ENCODE results near the gene ZBTB6.

ZBTB6 gene

DNA sequence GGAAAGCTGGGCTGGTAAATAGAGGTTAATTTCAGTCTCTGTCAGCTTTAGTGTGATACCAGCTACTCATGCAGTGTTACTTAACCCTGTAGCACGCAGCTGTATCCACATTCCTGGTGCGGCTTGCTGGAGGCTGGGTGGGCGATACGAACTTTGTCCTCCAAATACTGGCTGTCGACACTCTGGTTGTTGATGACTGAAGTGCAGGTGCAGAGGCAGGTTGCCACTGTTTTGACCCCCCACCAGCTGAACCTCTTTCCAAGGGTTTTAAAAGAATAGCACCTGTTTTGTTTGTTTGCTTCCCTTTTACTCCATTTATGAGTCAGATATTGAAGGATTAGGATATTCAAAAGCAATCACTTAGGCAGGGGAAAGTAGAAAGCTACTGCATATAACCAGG lies 23.3 kb upstream of the ZBTB6 start:
- POLR2A ChIA-PET, result interaction anchor here (1.3 kb wide), 1 partner anchor 8 kb away, joined by 5 read pairs; no protein-coding TSS in a partner anchor
- no peak for TF ChIP-seq ZNF596 (tag by site-specific recombination; IDR thresholded peaks at IDR 0.05)
- no peak for TF ChIP-seq ZNF521 (tag by site-specific recombination; IDR thresholded peaks at IDR 0.05)
- TF ChIP-seq, protein P1, sequence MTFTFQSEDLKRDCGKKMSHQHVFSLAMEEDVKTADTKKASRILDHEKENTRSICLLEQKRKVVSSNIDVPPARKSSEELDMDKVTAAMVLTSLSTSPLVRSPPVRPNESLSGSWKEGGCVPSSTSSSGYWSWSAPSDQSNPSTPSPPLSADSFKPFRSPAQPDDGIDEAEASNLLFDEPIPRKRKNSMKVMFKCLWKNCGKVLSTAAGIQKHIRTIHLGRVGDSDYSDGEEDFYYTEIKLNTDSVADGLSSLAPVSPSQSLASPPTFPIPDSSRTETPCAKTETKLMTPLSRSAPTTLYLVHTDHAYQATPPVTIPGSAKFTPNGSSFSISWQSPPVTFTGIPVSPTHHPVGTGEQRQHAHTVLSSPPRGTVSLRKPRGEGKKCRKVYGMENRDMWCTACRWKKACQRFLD (tag by site-specific recombination; IDR thresholded peaks at IDR 0.05), result no peak
- no peak for TF ChIP-seq PRDM10 (tag by site-specific recombination; IDR thresholded peaks at IDR 0.05)
- TF ChIP-seq ZNF843 (tag by site-specific recombination; IDR thresholded peaks at IDR 0.05), result no peak
- no peak for TF ChIP-seq ZNF747 (tag by site-specific recombination; IDR thresholded peaks at IDR 0.05)
- TF ChIP-seq ZNF391 (tag by site-specific recombination; IDR thresholded peaks at IDR 0.05; ENCODE audit: borderline replicate concordance, low read depth), result no peak
- TF ChIP-seq SCRT1 (tag by site-specific recombination; IDR thresholded peaks at IDR 0.05; ENCODE audit: borderline replicate concordance), result no peak
- TF ChIP-seq ZNF416 (tag by site-specific recombination; IDR thresholded peaks at IDR 0.05), result no peak
- TF ChIP-seq EGR2 (tag by site-specific recombination; IDR thresholded peaks at IDR 0.05; ENCODE audit: low read depth), result no peak
- TF ChIP-seq ZNF223 (tag by site-specific recombination; IDR thresholded peaks at IDR 0.05), result no peak
- no peak for TF ChIP-seq BCL11A (tag by site-specific recombination; IDR thresholded peaks at IDR 0.05; ENCODE audit: low read depth)
- no peaks in the 10 kb centered on the region for H3K4me1 ChIP-seq (ENCODE audit: control insufficient read depth, insufficient read depth, low read length)
- no peaks in the 10 kb centered on the region for H3K9me3 ChIP-seq (ENCODE audit: control insufficient read depth, insufficient read depth, low read depth, low read length)
- H3K27ac ChIP-seq (ENCODE audit: extremely low read depth, low read depth, low read length), result no peak overlapping the region
- H3K4me3 ChIP-seq (ENCODE audit: low read depth, low read length), result no peak overlapping the region
- peaks cover 9 to 28% of the 10 kb centered on the region in 2 experiments; a peak in 2 of 3 replicates for H3K36me3 ChIP-seq (ENCODE audit: control insufficient read depth in 2 of 2, insufficient read depth in 1 of 2, low read length in 2 of 2)
- CTCF ChIA-PET, result interaction anchor here (0.5 to 0.7 kb wide), 2 partner anchors 16 to 42 kb away, joined by 3 read pairs; no protein-coding TSS in a partner anchor

- no peaks in the 10 kb centered on the region; the same call in 1 of the 2 replicates for H3K4me1 ChIP-seq (ENCODE audit: control insufficient read depth, insufficient read depth, low read length)
- peak within 1 kb of the TSS; percentile 73 for H3K27ac ChIP-seq (ENCODE audit: extremely low read depth, low read depth, low read length)
- peak within 1 kb of the TSS; percentile 84 for H3K4me3 ChIP-seq (ENCODE audit: low read depth, low read length)
- peaks cover 3 to 11% of the 10 kb centered on the region in 2 experiments; a peak in 1 of 3 replicates for H3K36me3 ChIP-seq (ENCODE audit: control insufficient read depth in 2 of 2, insufficient read depth in 1 of 2, low read length in 2 of 2)
- POLR2A ChIA-PET, result interaction anchor here (0.7 to 4.1 kb wide), 12 partner anchors 9 to 103 kb away, joined by 3 to 126 read pairs (median 4); partner anchors contain the start of genes PDCL, RABGAP1, RC3H2 and ZBTB6
- H3K9me3 ChIP-seq (ENCODE audit: control insufficient read depth, insufficient read depth, low read depth, low read length), result no peaks in the 10 kb centered on the region
- CTCF ChIA-PET, result interaction anchor here (0.6 to 1.1 kb wide), 4 partner anchors 13 to 59 kb away, joined by 3 read pairs; partner anchors contain the start of gene ZBTB6
- TF ChIP-seq ZNF558 (tag by site-specific recombination; IDR thresholded peaks at IDR 0.05) (no peak), ZNF660 (tag by site-specific recombination; IDR thresholded peaks at IDR 0.05) (no peak), BCL6B (tag by site-specific recombination; IDR thresholded peaks at IDR 0.05) (no peak), ZNF140 (tag by site-specific recombination; IDR thresholded peaks at IDR 0.05) (no peak), ZNF621 (tag by site-specific recombination; IDR thresholded peaks at IDR 0.05) (no peak), ZNF366 (tag by site-specific recombination; conservative IDR thresholded peaks at IDR 0.05) (no peak), SP3 (tag by site-specific recombination; IDR thresholded peaks at IDR 0.05) (peak; percentile 85), ZSCAN30 (tag by site-specific recombination; IDR thresholded peaks at IDR 0.05) (peak; percentile 8; the same call in 1 of the 2 replicates), ZNF394 (tag by site-specific recombination; IDR thresholded peaks at IDR 0.05; ENCODE audit: borderline replicate concordance) (no peak; the same call in 1 of the 2 replicates), KLF1 (tag by site-specific recombination; IDR thresholded peaks at IDR 0.05) (no peak), ZNF692 (tag by site-specific recombination; IDR thresholded peaks at IDR 0.05) (0 out of 2 replicates have a peak, but pooled peaks have one; percentile 29), ZNF133 (tag by site-specific recombination; IDR thresholded peaks at IDR 0.05) (no peak)
- TF ChIP-seq, protein P2, sequence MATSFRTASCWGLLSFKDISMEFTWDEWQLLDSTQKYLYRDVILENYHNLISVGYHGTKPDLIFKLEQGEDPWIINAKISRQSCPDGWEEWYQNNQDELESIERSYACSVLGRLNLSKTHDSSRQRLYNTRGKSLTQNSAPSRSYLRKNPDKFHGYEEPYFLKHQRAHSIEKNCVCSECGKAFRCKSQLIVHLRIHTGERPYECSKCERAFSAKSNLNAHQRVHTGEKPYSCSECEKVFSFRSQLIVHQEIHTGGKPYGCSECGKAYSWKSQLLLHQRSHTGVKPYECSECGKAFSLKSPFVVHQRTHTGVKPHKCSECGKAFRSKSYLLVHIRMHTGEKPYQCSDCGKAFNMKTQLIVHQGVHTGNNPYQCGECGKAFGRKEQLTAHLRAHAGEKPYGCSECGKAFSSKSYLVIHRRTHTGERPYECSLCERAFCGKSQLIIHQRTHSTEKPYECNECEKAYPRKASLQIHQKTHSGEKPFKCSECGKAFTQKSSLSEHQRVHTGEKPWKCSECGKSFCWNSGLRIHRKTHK (tag by site-specific recombination; IDR thresholded peaks at IDR 0.05), result no peak
Measured at GRCh38 chr9:122931226-122932121, 18.4 kb upstream of the ZBTB6 start, which contains the start of gene ZBTB26. Gene ZBTB26 (minus strand): TSS chr9:122931512. CDS start chr9:122919934, 11,578 bp downstream.

Data from HEK293 (cell line).